ENCODE measurements around the gene PGLYRP4. TPM values are rescaled to one million over a fixed set of nuclear protein-coding genes. Genes with fewer than 3 reads are reported as not detected.
A peak's percentile ranks its signal among the peaks of the same experiment; 100 is the strongest.

Gene PGLYRP4
- total and polyA plus RNA-seq, 12 donors, result not detected

DNA sequence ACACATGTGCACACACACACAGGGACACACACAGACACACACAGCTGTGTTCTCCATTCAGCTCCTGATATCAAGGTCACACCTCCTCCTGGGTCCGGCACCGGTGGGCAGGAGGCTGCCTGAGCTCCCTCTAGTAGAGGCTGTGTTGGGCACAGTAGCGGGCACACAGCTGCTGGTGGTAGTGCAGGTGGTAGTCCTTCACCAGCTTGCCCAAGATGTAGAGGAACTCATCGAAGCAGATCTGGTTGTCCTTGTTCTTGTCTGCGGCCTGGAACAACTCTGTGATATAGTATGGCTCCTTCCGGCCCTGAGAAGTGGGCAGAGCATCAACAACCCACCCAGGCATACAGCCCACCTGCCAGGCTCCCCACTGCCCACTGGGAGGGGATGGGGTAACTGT, 47.8 kb upstream of the PGLYRP4 start:
- DNase-seq, result no peak
- 79 to 83% methylated on average over 6 of the region's 6 CpGs for WGBS, 2 donors
- Histone ChIP-seq H3K36me3 (no peaks in the 10 kb centered on the region), H3K4me3 (no peak overlapping the region), H3K9me3 (no peaks in the 10 kb centered on the region), H3K27me3 (peaks cover 0 to 25% (median 4%) of the 10 kb centered on the region in 7 donors), H3K4me1 (peaks cover 0 to 17% (median 0%) of the 10 kb centered on the region in 9 donors), H3K27ac (no peak overlapping the region)
- no peak for ATAC-seq
- no peak for TF ChIP-seq CTCF (IDR thresholded peaks at IDR 0.05)
- intact Hi-C loops (cut with DNase I), result no loop called here

GRCh38 chr1:153395776-153396175, 47.1 kb upstream of the PGLYRP4 start:
- peaks cover 0 to 22% (median 0%) of the 10 kb centered on the region in 7 donors for H3K27me3 ChIP-seq
- no peaks in the 10 kb centered on the region for H3K36me3 ChIP-seq
- no peaks in the 10 kb centered on the region for H3K9me3 ChIP-seq
- WGBS, 2 donors, result 77 to 79% methylated on average over 6 of the region's 6 CpGs
- DNase-seq (no peak), ATAC-seq (no peak)
- H3K4me3 ChIP-seq, result no peak overlapping the region
- H3K27ac ChIP-seq, result no peak overlapping the region
- TF ChIP-seq CTCF (IDR thresholded peaks at IDR 0.05), result no peak
- H3K4me1 ChIP-seq, result peaks cover 0 to 24% (median 4%) of the 10 kb centered on the region in 9 donors
- intact Hi-C loops (cut with DNase I), result no loop called here

- WGBS, 2 donors, result 70 to 82% methylated on average over 7 of the region's 7 CpGs
- no peak for TF ChIP-seq CTCF (IDR thresholded peaks at IDR 0.05)
- peak overlapping the region in 1 of 10 donors; percentile 87 for H3K27ac ChIP-seq
- H3K4me3 ChIP-seq, result no peak overlapping the region
- peak in 1 of 2 donors; percentile 26 for DNase-seq
- intact Hi-C loops (cut with DNase I), result no loop called here
- no peaks in the 10 kb centered on the region for H3K36me3 ChIP-seq
- H3K27me3 ChIP-seq, result peaks cover 0 to 22% (median 0%) of the 10 kb centered on the region in 7 donors
- no peaks in the 10 kb centered on the region for H3K9me3 ChIP-seq
- peaks cover 0 to 28% (median 4%) of the 10 kb centered on the region in 9 donors for H3K4me1 ChIP-seq
- ATAC-seq, result peak in 2 of 8 donors; percentile 52 to 63
Observed at GRCh38 chr1:153395136-153395685, 46.6 kb upstream of the PGLYRP4 start.

DNA sequence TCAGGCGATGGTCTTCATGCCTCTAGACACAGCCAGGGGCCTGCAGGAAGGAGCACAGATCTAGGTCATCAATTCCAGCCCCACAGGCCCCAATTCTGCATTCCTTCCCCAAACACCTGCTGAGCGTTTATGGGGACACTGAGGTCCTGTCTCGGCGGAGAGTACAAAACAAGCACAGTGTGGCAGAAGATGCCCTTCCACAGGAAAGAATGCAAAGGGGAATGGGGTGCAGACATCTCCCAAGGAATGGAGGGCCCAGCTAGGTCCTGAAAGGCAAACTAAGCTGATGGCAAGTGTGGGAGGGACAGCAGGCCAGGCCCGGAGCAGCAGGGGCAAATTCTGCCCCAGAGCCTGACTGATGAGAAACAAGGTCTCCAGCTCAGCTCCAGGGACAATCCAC, 45.8 kb upstream of the PGLYRP4 start:
- Histone ChIP-seq H3K4me3 (no peak overlapping the region), H3K9me3 (no peaks in the 10 kb centered on the region), H3K36me3 (no peaks in the 10 kb centered on the region), H3K4me1 (peaks cover 0 to 34% (median 4%) of the 10 kb centered on the region in 9 donors), H3K27ac (peak overlapping the region in 1 of 10 donors; percentile 87), H3K27me3 (peaks cover 0 to 22% (median 4%) of the 10 kb centered on the region in 7 donors)
- WGBS, 2 donors, result 77 to 85% methylated on average over 5 of the region's 5 CpGs
- no peak for TF ChIP-seq CTCF (IDR thresholded peaks at IDR 0.05)
- no peak for DNase-seq
- intact Hi-C loops (cut with DNase I), result no loop called here
- no peak for ATAC-seq

Measured in heart right ventricle (tissue), 16 donors.